NCI-H2227 (cell line): ENCODE measurements around the gene L3MBTL2.

Experiments
- DNase-seq: peaks from one replicate; lab custom pipeline; 2025; ENCODE audit not compliant: unreplicated experiment; lab: John Stamatoyannopoulos, UW

Gene L3MBTL2

DNA sequence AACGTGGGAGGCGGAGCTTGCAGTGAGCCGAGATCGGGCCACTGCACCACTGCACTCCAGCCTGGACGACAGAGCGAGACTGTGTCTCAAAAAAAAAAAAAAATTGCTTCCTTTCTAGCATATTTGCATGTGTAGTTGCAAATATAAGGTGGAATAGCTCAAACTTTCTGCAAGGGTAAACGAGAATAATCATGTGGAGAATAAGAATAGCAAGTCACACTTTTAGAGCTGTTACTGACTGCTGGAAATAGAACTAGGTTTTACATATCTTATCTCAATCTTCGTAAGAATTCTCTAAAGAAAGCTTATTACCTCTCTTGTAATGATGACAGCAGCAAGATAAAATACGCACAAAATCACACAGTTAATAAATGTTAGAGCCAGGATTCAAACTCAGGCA, 1.6 kb downstream of the L3MBTL2 start:
- DNase-seq: no peak

DNA sequence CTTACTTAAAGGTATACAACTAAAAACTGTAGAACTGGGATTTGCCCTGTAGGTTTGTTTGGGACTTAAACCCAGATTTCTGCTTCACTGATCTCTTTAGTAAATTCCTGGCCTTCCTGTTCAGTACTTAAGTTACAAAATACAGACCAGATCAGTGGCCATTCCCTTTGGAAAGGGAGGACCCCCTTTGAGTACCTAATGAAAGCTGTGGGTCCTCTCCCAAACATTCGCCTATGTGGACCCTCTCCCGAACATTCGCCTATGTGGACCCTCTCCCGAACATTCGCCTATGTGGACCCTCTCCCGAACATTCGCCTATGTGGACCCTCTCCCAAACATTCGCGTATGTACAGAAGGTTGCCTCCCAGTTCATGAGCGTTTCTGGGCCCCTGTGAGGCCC, 10.3 kb downstream of the L3MBTL2 start:
- no peak for DNase-seq

DNA sequence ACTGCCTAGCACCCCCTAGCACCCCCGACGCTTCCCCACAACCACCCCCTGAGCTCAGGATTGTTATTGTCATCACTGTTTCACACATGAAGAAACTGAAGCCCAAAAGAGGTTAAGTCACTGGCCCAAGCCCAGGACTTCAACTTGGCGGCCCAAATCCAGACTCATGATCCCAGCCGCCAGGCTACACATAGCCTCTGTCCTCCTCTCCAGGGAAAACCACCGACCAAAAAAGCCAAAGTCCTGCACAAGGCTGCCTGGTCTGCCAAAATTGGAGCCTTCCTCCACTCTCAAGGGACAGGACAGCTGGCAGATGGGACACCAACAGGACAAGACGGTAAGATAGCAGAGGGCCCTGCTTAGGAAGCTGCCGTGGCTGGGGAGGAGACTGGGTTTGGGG, 10.8 kb downstream of the L3MBTL2 start:
- DNase-seq: no peak

DNA sequence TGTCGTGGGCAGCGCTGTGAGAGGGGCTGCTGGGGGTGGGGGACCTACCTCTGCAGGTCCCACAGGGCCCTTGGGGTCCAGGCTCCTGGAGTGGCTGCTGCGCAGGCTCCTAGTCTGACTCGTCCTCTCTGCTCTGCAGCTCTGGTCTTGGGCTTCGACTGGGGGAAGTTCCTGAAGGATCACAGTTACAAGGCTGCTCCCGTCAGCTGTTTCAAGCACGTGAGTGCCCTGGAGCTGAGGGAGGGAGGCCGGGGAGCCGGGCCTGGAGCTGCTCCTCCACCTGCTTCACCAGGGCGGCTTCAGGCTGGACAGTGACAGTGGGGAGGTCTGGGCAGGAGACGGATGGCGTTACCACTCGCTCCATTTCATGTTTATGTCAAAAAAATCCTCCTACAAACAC, 11.9 kb downstream of the L3MBTL2 start:
- DNase-seq: no peak

DNA sequence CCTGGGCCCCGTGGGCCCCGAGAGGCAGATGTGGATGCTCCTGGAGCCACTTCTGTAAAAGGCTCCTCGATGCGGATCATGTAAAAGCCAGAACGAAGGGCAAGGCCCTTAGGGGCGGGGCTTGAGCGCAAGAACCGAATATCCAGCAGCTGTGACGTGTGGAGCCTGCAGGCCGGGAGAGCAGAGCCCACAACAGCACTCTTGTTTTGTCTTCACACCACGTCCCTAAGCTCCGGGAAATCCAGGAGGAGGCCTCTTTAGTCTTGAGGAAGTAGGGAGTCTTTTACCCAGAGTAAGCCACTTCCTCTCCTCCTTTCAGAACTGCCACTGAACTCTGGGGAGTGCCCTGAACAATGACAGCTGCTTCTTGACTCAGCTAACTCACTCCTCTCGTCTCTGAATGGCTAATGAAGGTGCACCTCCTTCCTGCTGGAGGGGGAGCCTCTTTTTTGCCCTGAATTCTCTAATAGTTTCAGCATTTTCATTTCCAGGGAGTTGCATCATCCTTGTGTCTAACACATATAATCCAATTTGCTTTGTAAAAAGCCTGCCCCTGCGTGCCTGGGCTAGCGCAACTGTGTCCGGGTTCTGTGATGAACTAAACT, 12.5 kb downstream of the L3MBTL2 start:
- DNase-seq: no peak

DNA sequence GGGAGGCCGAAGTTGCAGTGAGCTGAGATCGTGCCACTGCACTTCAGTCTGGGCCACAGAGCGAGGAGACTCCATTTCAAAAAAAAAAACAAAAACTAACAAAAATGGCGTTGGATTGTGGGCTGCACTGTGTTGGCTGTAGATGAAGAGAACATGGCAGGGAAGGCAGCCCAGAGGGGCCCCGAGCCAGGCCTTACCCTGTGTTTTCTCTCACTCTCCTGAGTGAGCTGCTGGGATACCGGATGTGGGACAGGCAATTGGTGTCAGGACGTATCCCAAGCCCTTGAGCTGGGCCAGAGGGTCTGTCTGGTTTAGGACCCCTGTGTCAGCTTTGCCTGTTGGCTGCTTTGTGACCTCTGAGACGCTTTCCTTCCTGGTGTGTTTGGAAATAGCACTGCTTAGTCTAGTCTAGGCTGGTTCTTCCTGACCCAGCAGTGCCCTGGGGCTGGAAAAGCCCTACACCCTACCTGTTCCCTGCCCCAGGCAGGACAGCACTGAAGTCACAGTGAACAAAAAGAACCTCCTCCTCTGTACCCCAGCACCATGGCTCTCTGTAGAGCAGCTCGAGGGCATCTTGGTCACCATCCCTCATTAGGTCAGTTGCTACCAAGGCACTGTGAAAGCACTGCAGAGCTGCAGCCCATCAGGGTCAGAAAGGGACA, 17.9 kb downstream of the L3MBTL2 start:
- no peak for DNase-seq

DNA sequence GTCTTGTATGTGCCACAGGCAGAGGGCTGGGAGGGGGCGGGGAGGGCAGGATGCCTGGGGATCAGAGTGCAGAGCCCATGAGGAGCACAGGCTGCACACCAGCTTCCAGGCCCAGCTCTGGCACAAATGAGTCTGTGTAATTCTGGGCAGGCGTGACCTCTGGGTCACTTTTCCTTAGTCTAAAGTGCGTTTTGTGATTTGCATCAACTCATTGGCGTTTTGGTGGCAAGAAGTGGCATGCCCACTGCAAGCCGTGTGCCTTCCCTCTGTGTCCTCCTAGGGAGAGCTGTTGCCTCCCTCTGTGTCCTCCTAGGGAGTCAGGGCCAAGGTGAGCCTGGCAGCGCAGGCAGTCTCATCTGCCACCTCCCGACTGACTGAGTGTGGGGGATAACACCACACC, 18.4 kb downstream of the L3MBTL2 start:
- DNase-seq: no peak

DNA sequence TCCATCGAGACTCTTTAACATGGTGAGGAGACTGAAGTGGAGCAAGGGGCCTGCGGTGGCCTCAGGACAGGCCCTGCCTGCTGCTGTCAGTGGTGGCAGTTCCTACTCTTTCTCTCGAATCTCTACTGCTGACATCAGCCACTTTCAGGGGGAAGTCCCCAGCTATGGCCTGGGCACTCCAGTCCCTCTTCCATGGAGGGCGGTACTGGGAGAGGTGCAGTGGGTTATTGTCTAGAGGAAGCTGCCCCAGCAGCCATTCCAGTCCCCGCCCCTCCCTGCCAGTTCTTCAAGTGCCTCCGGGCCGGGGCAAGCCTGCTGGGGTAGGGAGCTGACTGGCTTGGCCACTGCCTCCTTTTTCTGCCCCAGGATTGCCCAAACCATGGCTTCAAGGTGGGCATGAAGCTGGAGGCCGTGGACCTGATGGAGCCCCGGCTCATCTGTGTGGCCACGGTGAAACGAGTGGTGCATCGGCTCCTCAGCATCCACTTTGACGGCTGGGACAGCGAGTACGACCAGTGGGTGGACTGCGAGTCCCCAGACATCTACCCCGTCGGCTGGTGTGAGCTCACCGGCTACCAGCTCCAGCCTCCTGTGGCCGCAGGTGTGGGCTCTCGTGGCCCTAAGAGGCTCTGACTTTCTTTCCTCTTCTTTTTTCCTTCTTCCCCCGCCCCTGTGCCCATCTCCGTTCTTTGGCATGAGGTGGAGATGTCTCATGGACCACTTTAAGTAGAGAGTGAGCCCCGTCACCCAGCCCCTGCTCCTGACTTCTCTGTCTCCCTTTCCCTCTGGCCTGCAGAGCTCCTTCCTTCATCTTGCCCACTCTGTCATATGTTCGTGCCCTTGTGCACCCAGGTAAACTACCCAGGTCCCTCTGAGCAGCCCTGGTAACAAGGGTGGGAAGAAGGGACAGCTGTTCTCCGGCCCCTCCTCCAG, 21.9 kb downstream of the L3MBTL2 start:
- no peak for DNase-seq

DNA sequence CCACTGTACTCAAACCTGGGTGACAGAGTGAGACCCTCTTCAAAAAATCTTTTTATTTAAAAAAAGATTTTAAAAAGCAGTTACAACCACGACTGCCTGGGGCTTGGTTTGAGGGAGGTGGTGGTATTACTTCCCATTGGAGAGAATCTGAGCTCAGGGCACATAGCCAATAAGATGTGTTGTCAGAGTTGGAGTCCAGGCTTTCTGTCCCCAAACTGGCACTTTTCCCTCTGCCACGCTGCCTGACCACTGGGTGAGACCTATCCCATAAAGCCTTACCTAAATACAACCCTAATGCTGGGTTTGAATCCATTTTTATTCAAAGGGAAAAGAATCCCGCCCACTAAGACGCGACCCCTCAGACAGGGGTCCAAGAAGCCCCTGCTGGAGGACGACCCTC, 24.1 kb downstream of the L3MBTL2 start:
- DNase-seq: no peak

DNA sequence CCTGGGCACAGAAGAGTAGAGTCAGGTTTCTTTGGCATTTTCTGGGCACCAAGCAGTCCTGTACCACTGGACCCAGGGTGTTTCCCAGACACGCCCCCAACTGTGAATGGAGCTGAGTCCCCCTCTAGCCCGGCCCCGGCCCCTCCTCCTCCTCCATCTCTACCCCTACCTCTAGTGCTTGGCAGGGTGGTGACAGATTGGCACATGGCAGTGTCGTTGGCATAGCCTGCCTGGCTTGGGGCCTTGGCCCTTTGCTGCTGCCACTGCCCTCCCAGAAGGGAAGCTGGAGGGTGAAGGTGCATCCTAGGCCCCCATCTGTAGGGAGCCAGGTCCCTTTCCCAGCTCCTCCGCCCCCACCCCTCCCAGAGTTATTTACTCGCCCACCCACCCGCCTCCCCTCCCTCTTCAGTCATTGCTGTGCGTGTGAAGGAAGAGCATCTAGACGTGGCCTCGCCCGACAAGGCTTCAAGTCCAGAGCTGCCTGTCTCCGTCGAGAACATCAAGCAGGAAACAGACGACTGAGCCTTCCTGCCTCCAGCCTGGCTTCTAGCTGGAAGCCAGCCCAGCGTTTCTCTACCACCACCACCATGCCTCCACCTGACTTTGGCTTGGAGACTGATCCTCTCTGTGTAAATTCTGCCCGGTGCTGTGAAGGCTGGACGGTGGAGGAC, 24.8 kb downstream of the L3MBTL2 start:
- DNase-seq: no peak

DNA sequence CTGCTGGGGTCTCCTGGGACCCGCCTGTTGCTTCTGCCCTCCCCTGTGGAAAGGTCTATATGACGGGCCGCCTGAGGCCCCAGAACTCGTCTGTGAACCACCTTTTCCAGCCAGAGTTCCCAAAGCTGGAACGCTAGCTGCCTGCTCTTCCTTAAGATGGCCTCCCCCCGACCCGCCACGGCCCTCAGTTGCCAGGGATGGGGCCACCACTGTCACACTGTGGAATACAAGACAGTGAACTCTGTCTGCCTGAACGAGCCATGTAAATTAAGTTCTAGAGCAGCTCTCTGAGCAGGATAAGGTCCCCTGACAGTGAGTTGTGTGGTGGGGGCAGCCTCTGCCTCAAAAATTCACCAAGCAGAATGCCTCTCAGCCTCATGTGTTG, 25.3 kb downstream of the L3MBTL2 start:
- no peak for DNase-seq

DNA sequence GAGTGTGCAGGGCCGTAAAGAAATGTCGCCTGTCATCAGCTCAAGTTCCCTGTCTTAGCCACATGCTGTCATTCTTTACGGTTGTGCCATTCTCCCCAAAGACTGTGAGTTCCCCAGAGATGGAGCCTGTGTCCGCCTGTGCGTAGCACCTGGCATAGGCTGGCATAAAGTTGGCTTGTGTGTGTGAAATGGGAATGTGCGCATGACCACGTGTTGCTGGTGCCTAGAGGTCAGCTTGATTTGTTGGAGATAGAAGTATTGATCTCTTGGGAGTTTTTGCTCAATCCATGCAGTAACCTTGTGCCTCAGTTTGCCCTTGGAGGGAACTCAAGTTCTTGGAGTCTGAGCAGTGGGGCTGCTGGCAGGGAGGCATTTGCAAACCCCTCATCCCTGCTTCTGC, 26.3 kb downstream of the L3MBTL2 start:
- no peak for DNase-seq

DNA sequence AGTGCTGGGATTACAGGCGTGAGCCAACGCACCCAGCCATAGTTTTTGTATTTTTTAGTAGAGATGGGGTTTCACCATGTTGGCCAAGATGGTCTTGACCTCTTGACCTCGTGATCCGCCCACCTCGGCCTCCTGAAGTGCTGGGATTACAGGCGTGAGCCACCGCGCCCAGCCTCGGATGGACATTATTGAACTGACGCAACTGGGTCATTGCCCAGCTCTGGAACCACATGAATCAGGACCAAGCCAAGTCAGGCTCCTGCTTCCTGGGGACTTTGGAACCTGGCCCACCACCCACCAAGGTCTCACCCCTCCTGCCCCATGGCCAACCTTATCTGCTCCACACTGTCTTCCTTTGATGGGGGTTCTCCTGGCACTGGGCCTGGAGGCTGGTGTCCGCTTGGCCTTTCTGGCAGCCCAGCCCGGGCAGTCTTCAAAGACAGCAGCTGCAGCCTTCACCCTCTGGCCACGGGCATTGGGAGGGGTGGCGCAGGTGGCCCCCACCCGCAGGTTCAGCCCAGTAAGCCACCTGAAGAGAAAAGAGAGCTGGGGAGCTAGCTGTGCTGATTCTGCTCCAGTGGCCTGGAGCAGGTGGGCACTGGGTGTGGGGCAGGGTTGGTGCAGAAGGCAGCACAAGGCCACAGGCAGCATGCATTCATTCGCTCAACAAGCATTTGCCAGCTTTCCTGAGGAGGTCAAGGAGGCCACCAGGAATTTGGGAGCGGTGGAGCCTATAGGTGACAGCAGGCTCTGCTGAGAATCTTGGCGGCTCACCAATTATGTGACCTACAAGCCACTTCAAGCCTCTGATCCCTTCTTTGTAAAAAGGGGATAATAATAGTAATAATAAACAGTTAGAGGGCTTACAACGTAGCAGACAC, 29.9 kb downstream of the L3MBTL2 start:
- peak; percentile 79 for DNase-seq

DNA sequence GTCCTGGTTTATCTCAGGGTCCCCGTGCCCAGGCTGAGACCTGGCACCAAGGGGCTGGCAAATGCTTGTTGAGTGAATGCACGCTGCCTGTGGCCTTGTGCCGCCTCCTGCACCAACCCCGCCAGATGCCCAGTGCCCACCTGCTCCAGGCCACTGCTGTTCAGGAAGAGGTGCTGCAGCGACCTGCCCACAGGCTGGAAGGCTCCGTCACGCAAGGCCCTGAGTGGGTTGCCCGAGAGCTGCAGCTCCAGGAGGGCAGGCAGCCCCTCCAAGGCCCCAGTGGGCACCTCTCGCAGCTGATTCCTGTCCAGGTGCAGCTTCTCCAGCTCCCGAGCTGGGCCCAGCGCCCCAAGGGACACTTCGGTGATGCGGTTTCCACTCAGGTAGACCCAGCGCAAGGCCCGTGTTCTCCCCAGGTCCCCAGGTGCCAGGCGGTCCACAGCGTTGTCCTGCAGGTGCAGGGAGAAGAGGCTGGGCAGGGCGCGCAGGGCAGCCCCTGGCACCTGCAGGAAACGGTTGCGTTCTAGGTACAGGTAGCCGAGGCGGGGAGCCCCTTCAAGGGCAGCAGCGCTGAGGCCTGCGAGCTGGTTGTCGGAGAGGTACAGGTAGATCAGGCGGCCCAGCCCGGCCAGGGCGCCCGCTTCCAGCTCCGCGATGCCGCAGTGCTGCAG, 32.1 kb downstream of the L3MBTL2 start:
- DNase-seq: no peak

DNA sequence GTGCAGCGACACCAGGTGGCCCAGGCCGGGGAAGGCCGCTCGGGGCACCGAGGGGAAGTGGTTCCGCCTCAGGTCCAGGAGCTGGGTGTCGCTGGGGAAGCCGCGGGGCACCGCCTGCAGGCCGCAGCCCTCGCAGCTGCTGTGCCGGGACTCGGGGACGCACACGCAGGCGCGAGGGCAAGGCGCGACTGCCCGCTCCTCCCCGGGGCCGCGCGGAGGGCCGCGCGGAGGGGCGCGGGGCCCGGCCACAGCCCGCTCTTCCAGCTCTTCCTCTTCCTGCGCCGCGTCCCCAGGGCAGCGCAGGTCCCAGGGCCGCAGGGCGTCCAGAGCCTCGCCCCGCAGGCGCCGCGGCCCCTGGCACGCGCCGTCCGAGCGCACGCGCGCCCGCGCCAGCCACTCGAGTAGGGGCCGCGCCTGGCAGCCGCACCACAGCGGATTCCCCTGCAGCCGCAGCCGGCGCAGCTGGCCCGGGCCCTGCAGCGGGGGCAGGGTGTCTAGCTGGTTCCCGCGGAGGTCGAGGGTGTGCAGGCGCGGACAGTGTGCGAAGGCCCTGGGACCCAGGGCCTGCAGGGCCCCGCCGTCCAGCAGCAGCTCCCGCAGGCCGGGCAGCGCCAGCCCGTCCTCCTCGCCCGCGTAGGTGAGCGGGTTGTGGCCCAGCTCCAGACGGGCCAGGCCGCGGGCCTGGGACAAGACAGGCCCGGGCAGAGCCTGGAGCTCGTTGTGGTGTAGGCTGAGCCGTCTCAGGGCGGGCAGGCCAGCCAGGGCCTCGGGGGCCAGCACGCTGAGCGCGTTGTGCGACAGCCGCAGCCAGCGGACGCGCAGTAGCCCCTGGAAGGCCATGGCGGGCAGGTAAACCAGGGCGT, 32.8 kb downstream of the L3MBTL2 start:
- no peak for DNase-seq

DNA sequence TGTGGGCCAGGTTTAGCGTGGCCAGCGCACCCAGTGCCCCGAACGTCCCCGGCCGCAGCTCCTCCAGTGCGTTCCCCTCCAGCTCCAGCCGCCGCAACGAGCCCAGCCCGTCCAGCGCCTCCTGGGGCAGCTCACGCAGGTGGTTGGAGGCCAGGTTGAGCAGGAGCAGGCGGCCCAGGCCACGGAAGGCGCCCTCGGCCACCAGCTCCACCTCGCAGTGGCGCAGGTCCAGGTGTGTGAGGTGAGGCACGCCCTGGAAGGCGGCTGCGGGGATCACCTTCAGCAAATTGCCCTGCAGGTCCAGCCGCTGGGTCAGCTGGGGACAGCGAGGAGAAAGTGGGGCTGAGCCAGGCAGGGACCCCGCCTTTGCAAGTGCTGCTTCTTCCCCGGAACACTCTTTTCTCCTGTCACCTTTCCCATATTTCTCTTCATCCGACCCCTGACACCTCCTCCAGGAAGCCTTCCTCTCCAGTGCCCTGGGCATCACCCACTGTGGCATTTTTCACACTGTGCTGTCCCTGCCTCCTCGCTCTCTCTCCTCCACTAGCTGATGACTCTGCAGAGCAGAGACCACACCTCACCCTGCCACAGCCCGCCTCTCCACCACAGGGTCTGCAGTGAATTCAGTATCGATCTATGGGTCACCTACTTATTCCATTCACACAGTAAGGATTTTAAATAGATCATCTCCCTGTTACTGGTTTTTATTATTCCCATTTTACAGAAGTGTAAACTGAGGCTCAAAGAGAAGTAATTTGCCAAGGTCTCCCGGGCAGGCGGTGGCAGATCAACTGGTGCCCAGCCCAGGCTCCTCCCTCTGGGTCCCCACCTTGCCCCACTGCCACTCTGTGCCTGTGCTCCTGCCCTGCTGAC, 33.7 kb downstream of the L3MBTL2 start:
- no peak for DNase-seq

DNA sequence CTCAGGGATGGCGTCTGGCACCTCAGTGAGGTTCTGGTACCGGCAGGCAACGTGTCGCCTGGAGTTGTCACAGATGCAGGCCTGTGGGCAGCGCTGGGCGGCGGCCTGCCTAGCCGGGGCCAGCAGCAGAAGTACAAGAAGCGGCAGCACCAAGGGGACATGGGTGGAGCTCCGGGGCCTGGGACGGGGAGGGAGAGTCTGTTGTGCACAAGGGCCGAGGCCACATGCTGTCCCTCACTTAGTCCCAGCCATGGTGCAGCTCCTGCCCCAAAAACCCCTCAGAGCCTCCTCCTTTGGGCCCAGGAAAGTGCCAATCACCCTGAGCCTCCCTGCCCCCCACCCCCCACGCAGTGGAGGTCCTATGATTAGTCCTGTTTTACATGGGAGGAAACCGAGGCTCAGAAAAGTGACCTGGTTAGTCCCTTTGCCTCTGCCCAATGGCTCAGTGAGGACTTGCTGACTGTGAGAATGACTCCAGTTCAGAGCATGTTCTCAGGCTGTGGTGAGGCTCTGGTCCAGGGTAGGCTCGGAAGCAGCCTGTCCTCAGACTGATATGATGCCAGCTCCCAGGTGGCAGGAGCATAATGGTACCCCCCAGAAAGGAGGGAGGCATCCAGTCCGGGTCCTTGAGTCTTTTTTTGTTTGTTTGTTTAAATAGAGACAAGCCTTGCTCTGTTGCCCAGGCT, 34.5 kb downstream of the L3MBTL2 start:
- no peak for DNase-seq
